ENCODE data around the gene HOOK1.
"Not testable (repeated sequence)": the region's sequence is repeated elsewhere in the genome, so short reads cannot be mapped to it uniquely, and the experiment has no call there.

The HOOK1 gene

DNA sequence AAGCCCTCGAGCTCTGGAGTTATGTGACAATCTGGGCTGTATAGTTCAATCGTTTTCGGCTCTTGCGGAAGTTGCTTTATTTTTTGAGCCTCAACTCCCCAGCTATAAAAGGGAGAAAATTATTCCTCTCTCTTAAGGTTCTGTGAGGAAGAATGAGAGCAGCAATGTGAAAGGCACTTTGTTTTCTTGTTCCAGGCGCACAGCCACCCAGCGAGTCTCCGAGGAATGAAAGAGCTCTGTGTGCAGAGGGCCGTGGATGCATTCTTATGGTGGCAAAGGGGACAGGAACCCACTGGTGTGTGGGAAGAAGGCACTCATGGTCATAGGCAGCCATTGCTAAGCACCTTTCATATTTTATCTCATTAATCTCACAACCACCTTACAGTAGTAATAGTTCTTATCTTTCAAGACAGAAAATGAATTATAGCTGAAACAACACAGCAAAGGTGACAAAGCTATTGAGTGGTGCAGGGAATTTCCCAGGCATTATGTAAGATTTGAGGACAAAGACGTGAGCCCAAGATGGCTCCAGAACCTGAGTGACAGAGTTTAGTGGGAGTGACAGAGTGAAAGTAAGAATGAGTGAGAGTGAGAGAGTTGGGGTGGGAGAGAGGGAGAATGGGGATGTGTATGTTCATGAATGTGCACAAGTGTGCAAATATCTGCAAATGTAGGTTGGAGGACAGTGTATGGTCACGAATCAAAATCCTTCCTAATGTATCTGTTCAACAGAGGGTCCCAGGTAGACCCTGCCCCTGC lies 102.5 kb downstream of the HOOK1 start:
- DNase-seq (ENCODE audit: low spot score in 2 of 2) = no peak
- H3K4me1 ChIP-seq = 0 out of 2 replicates have a peak, but pooled peaks cover 2% of the 10 kb centered on the region
- in situ Hi-C loops (cut with MboI; ENCODE audit: low sequenced_read_pairs) = no loop called here
- no peak overlapping the region for H3K4me3 ChIP-seq
- H3K27me3 ChIP-seq (ENCODE audit: low read depth) = peaks cover 12% of the 10 kb centered on the region; the same call in 1 of the 2 replicates
- no peaks in the 10 kb centered on the region; the same call in 1 of the 2 replicates for H3K9me3 ChIP-seq
- H3K36me3 ChIP-seq (replicated peaks) = no peaks in the 10 kb centered on the region

DNA sequence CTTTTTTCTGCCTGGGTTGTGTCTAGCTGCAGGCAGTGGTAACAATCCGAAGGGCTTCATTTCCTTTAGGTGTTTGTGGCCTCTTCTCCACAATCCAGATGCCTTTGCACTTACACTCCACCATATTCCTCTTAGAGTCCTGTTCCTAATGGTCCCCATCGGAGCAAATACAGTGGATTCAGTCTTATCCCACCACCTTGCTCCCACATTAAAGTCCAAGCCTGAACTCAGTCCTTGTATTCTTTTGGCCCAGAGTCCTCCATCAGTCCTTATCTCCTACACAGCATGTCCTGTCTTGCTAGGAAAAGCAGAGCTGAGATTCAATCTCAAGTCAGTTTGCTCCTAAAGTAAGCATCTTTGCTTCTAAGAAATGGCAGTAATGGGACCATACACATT lies 103.0 kb downstream of the HOOK1 start:
- in situ Hi-C loops (cut with MboI; ENCODE audit: low sequenced_read_pairs) = no loop called here
- peaks cover 7% of the 10 kb centered on the region; the same call in 1 of the 2 replicates for H3K27me3 ChIP-seq (ENCODE audit: low read depth)
- no peaks in the 10 kb centered on the region for H3K36me3 ChIP-seq (replicated peaks)
- no peak overlapping the region for H3K4me3 ChIP-seq
- H3K4me1 ChIP-seq = 0 out of 2 replicates have a peak, but pooled peaks cover 2% of the 10 kb centered on the region
- DNase-seq (ENCODE audit: low spot score in 2 of 2) = no peak
- H3K9me3 ChIP-seq = no peaks in the 10 kb centered on the region

DNA sequence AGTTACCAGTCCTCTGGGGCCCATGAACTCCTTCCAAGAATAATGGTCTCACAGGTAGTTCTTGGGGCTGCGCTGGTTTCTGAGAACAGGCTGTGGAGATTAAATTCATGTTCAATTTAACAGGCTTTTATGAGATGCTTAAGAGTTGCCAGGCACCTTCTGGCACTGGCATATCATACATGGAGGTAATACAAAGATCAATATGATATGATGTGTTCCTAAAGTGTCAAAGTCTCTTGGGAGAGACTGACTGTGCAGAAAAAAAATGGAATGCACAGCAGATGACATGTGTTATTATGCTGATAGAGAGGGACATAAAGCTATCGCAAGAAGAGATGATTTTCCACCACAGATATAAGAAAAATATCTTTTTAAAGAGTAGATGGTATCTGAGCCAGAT lies 105.0 kb downstream of the HOOK1 start:
- in situ Hi-C loops (cut with MboI; ENCODE audit: low sequenced_read_pairs) = no loop called here
- DNase-seq (ENCODE audit: low spot score in 2 of 2) = no peak
- H3K9me3 ChIP-seq = no peaks in the 10 kb centered on the region
- peaks cover 4% of the 10 kb centered on the region; the same call in 1 of the 2 replicates for H3K27me3 ChIP-seq (ENCODE audit: low read depth)
- no peak overlapping the region for H3K4me3 ChIP-seq
- H3K36me3 ChIP-seq (replicated peaks) = no peaks in the 10 kb centered on the region
- 0 out of 2 replicates have a peak, but pooled peaks cover 2% of the 10 kb centered on the region for H3K4me1 ChIP-seq

DNA sequence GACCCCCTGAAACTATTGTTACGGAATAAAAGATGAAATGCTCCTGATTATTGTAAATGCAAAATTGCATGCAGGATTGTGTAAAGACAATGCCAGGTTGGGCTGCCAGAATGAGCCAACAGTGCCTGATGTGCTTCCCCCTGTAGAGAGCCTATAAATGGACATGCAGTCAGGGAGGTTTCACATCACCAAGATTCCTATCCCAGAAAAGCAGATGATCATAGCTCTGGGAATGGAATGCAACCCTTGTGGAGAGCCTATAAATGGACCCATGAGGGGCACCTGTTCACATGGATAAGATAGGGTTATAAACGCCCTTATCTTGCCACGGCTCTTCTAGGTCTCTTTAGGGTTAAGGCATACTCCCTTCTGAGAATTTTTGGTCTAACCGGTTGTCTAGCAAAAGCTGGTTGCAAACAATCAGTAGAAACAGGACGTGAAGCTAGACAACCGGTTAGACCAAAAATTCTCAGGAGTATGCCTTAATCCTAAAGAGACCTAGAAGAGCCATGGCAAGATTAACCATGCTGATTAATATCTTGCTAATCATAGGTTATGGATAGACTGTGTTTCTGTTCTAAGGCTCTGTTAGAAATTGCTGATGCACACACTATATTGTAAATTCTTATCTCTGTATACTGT lies 106.6 kb downstream of the HOOK1 start:
- H3K36me3 ChIP-seq (replicated peaks); H3K27me3 ChIP-seq (ENCODE audit: low read depth); in situ Hi-C loops (cut with MboI; ENCODE audit: low sequenced_read_pairs); DNase-seq (ENCODE audit: low spot score in 2 of 2); H3K4me3 ChIP-seq; H3K9me3 ChIP-seq; H3K4me1 ChIP-seq: not testable (repeated sequence)

DNA sequence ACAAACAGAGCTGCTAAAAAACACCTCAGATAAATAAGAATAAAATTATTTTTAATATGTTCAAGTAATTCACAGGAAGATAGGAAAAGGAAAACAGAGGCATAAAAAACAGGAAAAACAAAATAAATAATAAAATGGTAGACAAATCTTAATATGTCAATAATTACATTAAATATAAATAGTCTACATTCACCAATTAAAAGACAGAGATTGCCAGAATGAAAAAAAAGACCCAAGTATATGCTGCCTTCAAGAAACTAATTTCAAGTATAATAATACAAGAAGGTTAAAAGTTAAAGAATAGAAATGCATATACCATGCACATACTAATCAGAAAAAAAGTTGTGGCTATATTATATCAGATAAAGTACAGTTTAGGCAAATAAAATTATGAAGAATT lies 109.9 kb downstream of the HOOK1 start:
- H3K4me3 ChIP-seq = no peak overlapping the region
- in situ Hi-C loops (cut with MboI; ENCODE audit: low sequenced_read_pairs) = no loop called here
- no peaks in the 10 kb centered on the region for H3K36me3 ChIP-seq (replicated peaks)

More for the DNA sequence above, 109.9 kb downstream of the HOOK1 start:
- no peaks in the 10 kb centered on the region for H3K9me3 ChIP-seq
- no peaks in the 10 kb centered on the region for H3K4me1 ChIP-seq
- H3K27me3 ChIP-seq (ENCODE audit: low read depth) = peaks cover 30% of the 10 kb centered on the region
- DNase-seq (ENCODE audit: low spot score in 2 of 2) = no peak

Measured in HAP-1 (cell line).